Breast epithelium (tissue), 3 donors: Measurements from ENCODE around the gene FTO.

Experiments
- POLR2A ChIP-seq: fragments of 450-650 bp; IDR thresholded peaks from one replicate; pipeline ENCODE4 v1.6.1; 2016; ENCODE audit warnings: antibody characterized with exemption, mild to moderate bottlenecking, moderate library complexity
- POLR2AphosphoS5 ChIP-seq, 3 donors: sonication (generic); formaldehyde crosslinking; IDR thresholded peaks; one replicate each; pipeline ENCODE4 v1.6.1; 2017; ENCODE audit warnings: antibody characterized with exemption in 3 of 3
- TF ChIP-seq, protein P1 (sequence below), 3 donors: fragments of 450-650 bp; IDR thresholded peaks; one replicate each; pipeline ENCODE4 v1.5.1; 2016 to 2017; ENCODE audit warnings: antibody characterized with exemption in 3 of 3, mild to moderate bottlenecking in 3 of 3, moderate library complexity in 3 of 3

DNA sequence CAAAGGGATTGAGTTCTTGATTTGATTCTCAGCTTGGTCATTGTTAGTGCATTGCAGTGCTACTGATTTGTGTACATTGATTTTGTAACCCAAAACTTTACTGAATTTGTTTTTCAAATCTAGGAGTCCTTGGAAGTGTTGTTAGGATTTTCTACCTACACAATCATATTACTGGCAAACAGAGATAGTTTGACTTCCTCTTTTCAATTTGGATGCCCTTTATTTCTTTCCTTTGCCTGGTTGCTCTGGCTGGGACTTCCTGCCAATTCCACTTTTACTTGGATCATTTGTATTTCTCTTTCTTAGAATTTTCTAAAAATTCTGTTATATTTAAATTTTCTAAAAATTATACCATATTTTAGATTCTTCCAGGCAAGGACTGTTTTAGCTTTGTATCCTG is 151.1 kb downstream of the FTO start:
- TF ChIP-seq, protein P1, sequence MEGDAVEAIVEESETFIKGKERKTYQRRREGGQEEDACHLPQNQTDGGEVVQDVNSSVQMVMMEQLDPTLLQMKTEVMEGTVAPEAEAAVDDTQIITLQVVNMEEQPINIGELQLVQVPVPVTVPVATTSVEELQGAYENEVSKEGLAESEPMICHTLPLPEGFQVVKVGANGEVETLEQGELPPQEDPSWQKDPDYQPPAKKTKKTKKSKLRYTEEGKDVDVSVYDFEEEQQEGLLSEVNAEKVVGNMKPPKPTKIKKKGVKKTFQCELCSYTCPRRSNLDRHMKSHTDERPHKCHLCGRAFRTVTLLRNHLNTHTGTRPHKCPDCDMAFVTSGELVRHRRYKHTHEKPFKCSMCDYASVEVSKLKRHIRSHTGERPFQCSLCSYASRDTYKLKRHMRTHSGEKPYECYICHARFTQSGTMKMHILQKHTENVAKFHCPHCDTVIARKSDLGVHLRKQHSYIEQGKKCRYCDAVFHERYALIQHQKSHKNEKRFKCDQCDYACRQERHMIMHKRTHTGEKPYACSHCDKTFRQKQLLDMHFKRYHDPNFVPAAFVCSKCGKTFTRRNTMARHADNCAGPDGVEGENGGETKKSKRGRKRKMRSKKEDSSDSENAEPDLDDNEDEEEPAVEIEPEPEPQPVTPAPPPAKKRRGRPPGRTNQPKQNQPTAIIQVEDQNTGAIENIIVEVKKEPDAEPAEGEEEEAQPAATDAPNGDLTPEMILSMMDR (IDR thresholded peaks at IDR 0.05) = no peak
- TF ChIP-seq POLR2AphosphoS5 (IDR thresholded peaks at IDR 0.05) (no peak), POLR2A (no peak)
